K562 (cell line): ENCODE data around the gene FGF11. TPM values are rescaled to one million over a fixed set of nuclear protein-coding genes. Genes with fewer than 3 reads are reported as not detected.

Experiments used
- HEY1 ChIP-seq: fragments of 250-450 bp; sonication (Bioruptor Pico); IDR thresholded peaks from 2 replicates; pipeline ENCODE4 v1.5.0; 2020; ENCODE audit warnings: mild to moderate bottlenecking, moderate library complexity, borderline replicate concordance
- HNRNPL ChIP-seq: fragments of 200-400 bp; formaldehyde crosslinking; IDR thresholded peaks from 2 replicates; pipeline ENCODE4 v1.6.1; 2017; ENCODE audit warnings: low read depth, mild to moderate bottlenecking, low read length
- LARP7 ChIP-seq: fragments of 450-650 bp; IDR thresholded peaks from 2 replicates; pipeline ENCODE4 v1.6.1; 2016
- RBM34 ChIP-seq: fragments of 200-400 bp; formaldehyde crosslinking; IDR thresholded peaks from 2 replicates; pipeline ENCODE4 v1.6.1; 2018; ENCODE audit warnings: low read length, borderline replicate concordance; ENCODE audit not compliant: insufficient read depth
- RUNX1 ChIP-seq: sonication (generic); IDR thresholded peaks from 2 replicates; pipeline ENCODE4 v1.6.1; 2016; ENCODE audit warnings: antibody characterized with exemption, low read depth
- polyA plus RNA-seq, 8 experiments: library from polyadenylated mRNA; depleted of rRNA in 4 of 8; stranded (reverse) in 5 of 8; unstranded in 3 of 8; fragments of >200 nt; fragmentation: Nextera tagmentation in 2 of 8; fragmentation: Illumina TruSeq in 1 of 8; extraction: Ambion mirVana in 2 of 8; extraction: Trizol in 1 of 8; gene quantifications; 2 replicates each; pipeline versions ENCODE4 v1.2.1 to v1.2.3, GENCODE V29; 2011 to 2014; ENCODE audit warnings: inconsistent platforms in 1 of 8, missing spikeins in 1 of 8
- total RNA-seq, 7 experiments: library from RNA; depleted of rRNA in 6 of 7; stranded (reverse); fragments of >200 nt in 6 of 7; fragmentation: Illumina TruSeq in 2 of 7; extraction: Trizol in 2 of 7; gene quantifications; 2 replicates each; pipeline versions ENCODE4 v1.2.1 to v1.2.3, GENCODE V29; 2011 to 2021; ENCODE audit warnings: low replicate concordance in 1 of 7
- TF ChIP-seq, protein P1 (sequence below): fragments of 450-650 bp; IDR thresholded peaks from 2 replicates; pipeline ENCODE4 v1.6.1; 2016; ENCODE audit warnings: mild to moderate bottlenecking, moderate library complexity
- TF ChIP-seq, protein P2 (sequence below): IDR thresholded peaks from 2 replicates; pipeline ENCODE4 v1.6.1; 2011; ENCODE audit warnings: borderline replicate concordance, low read depth, mild to moderate bottlenecking, moderate library complexity, low read length; ENCODE audit not compliant: insufficient read depth, poor library complexity, severe bottlenecking
- TF ChIP-seq, protein P3 (sequence below): fragments of 450-650 bp; IDR thresholded peaks from 2 replicates; pipeline ENCODE4 v1.7.1; 2018; ENCODE audit warnings: mild to moderate bottlenecking, low read depth; ENCODE audit not compliant: partially characterized antibody

The FGF11 gene
- total and polyA plus RNA-seq, 9 of the 15 experiments (the other 6 are each of a cell fraction or from before 2014, with no cell fraction given) = 1.2 to 7.5 (median 3.0) TPM

- TF ChIP-seq, protein P1, sequence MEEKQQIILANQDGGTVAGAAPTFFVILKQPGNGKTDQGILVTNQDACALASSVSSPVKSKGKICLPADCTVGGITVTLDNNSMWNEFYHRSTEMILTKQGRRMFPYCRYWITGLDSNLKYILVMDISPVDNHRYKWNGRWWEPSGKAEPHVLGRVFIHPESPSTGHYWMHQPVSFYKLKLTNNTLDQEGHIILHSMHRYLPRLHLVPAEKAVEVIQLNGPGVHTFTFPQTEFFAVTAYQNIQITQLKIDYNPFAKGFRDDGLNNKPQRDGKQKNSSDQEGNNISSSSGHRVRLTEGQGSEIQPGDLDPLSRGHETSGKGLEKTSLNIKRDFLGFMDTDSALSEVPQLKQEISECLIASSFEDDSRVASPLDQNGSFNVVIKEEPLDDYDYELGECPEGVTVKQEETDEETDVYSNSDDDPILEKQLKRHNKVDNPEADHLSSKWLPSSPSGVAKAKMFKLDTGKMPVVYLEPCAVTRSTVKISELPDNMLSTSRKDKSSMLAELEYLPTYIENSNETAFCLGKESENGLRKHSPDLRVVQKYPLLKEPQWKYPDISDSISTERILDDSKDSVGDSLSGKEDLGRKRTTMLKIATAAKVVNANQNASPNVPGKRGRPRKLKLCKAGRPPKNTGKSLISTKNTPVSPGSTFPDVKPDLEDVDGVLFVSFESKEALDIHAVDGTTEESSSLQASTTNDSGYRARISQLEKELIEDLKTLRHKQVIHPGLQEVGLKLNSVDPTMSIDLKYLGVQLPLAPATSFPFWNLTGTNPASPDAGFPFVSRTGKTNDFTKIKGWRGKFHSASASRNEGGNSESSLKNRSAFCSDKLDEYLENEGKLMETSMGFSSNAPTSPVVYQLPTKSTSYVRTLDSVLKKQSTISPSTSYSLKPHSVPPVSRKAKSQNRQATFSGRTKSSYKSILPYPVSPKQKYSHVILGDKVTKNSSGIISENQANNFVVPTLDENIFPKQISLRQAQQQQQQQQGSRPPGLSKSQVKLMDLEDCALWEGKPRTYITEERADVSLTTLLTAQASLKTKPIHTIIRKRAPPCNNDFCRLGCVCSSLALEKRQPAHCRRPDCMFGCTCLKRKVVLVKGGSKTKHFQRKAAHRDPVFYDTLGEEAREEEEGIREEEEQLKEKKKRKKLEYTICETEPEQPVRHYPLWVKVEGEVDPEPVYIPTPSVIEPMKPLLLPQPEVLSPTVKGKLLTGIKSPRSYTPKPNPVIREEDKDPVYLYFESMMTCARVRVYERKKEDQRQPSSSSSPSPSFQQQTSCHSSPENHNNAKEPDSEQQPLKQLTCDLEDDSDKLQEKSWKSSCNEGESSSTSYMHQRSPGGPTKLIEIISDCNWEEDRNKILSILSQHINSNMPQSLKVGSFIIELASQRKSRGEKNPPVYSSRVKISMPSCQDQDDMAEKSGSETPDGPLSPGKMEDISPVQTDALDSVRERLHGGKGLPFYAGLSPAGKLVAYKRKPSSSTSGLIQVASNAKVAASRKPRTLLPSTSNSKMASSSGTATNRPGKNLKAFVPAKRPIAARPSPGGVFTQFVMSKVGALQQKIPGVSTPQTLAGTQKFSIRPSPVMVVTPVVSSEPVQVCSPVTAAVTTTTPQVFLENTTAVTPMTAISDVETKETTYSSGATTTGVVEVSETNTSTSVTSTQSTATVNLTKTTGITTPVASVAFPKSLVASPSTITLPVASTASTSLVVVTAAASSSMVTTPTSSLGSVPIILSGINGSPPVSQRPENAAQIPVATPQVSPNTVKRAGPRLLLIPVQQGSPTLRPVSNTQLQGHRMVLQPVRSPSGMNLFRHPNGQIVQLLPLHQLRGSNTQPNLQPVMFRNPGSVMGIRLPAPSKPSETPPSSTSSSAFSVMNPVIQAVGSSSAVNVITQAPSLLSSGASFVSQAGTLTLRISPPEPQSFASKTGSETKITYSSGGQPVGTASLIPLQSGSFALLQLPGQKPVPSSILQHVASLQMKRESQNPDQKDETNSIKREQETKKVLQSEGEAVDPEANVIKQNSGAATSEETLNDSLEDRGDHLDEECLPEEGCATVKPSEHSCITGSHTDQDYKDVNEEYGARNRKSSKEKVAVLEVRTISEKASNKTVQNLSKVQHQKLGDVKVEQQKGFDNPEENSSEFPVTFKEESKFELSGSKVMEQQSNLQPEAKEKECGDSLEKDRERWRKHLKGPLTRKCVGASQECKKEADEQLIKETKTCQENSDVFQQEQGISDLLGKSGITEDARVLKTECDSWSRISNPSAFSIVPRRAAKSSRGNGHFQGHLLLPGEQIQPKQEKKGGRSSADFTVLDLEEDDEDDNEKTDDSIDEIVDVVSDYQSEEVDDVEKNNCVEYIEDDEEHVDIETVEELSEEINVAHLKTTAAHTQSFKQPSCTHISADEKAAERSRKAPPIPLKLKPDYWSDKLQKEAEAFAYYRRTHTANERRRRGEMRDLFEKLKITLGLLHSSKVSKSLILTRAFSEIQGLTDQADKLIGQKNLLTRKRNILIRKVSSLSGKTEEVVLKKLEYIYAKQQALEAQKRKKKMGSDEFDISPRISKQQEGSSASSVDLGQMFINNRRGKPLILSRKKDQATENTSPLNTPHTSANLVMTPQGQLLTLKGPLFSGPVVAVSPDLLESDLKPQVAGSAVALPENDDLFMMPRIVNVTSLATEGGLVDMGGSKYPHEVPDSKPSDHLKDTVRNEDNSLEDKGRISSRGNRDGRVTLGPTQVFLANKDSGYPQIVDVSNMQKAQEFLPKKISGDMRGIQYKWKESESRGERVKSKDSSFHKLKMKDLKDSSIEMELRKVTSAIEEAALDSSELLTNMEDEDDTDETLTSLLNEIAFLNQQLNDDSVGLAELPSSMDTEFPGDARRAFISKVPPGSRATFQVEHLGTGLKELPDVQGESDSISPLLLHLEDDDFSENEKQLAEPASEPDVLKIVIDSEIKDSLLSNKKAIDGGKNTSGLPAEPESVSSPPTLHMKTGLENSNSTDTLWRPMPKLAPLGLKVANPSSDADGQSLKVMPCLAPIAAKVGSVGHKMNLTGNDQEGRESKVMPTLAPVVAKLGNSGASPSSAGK = no peak
- no peak for TF ChIP-seq HEY1 (CRISPR knock-in tag)
- TF ChIP-seq LARP7 = no peak
- TF ChIP-seq RBM34 = no peak
- TF ChIP-seq, protein P2, sequence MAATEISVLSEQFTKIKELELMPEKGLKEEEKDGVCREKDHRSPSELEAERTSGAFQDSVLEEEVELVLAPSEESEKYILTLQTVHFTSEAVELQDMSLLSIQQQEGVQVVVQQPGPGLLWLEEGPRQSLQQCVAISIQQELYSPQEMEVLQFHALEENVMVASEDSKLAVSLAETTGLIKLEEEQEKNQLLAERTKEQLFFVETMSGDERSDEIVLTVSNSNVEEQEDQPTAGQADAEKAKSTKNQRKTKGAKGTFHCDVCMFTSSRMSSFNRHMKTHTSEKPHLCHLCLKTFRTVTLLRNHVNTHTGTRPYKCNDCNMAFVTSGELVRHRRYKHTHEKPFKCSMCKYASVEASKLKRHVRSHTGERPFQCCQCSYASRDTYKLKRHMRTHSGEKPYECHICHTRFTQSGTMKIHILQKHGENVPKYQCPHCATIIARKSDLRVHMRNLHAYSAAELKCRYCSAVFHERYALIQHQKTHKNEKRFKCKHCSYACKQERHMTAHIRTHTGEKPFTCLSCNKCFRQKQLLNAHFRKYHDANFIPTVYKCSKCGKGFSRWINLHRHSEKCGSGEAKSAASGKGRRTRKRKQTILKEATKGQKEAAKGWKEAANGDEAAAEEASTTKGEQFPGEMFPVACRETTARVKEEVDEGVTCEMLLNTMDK = no peak
- TF ChIP-seq, protein P3, sequence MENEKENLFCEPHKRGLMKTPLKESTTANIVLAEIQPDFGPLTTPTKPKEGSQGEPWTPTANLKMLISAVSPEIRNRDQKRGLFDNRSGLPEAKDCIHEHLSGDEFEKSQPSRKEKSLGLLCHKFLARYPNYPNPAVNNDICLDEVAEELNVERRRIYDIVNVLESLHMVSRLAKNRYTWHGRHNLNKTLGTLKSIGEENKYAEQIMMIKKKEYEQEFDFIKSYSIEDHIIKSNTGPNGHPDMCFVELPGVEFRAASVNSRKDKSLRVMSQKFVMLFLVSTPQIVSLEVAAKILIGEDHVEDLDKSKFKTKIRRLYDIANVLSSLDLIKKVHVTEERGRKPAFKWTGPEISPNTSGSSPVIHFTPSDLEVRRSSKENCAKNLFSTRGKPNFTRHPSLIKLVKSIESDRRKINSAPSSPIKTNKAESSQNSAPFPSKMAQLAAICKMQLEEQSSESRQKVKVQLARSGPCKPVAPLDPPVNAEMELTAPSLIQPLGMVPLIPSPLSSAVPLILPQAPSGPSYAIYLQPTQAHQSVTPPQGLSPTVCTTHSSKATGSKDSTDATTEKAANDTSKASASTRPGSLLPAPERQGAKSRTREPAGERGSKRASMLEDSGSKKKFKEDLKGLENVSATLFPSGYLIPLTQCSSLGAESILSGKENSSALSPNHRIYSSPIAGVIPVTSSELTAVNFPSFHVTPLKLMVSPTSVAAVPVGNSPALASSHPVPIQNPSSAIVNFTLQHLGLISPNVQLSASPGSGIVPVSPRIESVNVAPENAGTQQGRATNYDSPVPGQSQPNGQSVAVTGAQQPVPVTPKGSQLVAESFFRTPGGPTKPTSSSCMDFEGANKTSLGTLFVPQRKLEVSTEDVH = no peak
- no peak for TF ChIP-seq HNRNPL
- no peak for TF ChIP-seq RUNX1
Measured at GRCh38 chr17:7411427-7411750, 27.9 kb upstream of the FGF11 start (continued).
